Activated CD4-positive, alpha-beta T cell treated with anti-CD3 and anti-CD28 coated beads, Interleukin-2, amount 10 ng/mL, durations not matched to agents 7 days and 5 days (primary cell): Measurements from ENCODE around the gene GNA14. TPM values are rescaled to one million over a fixed set of nuclear protein-coding genes. Genes with fewer than 3 reads are reported as not detected.

Experiments used
- CTCF ChIA-PET: fragments of 350-600 bp; sonication (Branson Sonifier 250); formaldehyde crosslinking; loops from one replicate; lab custom pipeline; 2021; ENCODE audit warnings: antibody characterized with exemption; lab: Charles Lee
- POLR2A ChIA-PET: fragments of 350-600 bp; sonication (Branson Sonifier 250); formaldehyde crosslinking; loops from one replicate; lab custom pipeline; 2021; ENCODE audit warnings: antibody characterized with exemption; lab: Charles Lee
- DNase-seq: peaks from one replicate; pipeline ENCODE4 v3.0.0-alpha.2; 2020
- H3K27ac Mint-ChIP-seq: one replicate; pipeline ENCODE4 v1.8.0; 2021; ENCODE audit warnings: mild to moderate bottlenecking, moderate library complexity, mixed read lengths
- H3K27me3 Mint-ChIP-seq: one replicate; pipeline ENCODE4 v1.8.0; 2021; ENCODE audit warnings: mixed read lengths
- H3K36me3 Mint-ChIP-seq: one replicate; pipeline ENCODE4 v1.8.0; 2021; ENCODE audit warnings: low read depth, mixed read lengths
- H3K4me1 Mint-ChIP-seq: one replicate; pipeline ENCODE4 v1.8.0; 2021; ENCODE audit warnings: mixed read lengths
- H3K4me3 Mint-ChIP-seq: one replicate; pipeline ENCODE4 v1.8.0; 2021; ENCODE audit warnings: mild to moderate bottlenecking, moderate library complexity, mixed read lengths
- H3K9me3 Mint-ChIP-seq: one replicate; pipeline ENCODE4 v1.8.0; 2021; ENCODE audit warnings: mixed read lengths
- total RNA-seq, 2 experiments: library from RNA; stranded (reverse); gene quantifications; one replicate each; pipeline ENCODE4 v1.2.3, GENCODE V29; 2021

Gene GNA14
- total RNA-seq, 2 experiments from 2014 or later: not detected

- ChIA-PET CTCF (interaction anchor here (1.1 to 1.8 kb wide), 3 partner anchors 14 to 29 kb away, joined by 3 to 5 read pairs (median 3); no protein-coding TSS in a partner anchor), POLR2A (no interaction called here)
- H3K27ac Mint-ChIP-seq: no peak overlapping the region
Observed at GRCh38 chr9:77486463-77486862, 161.7 kb downstream of the GNA14 start.

GRCh38 chr9:77475641-77476473 is 172.3 kb downstream of the GNA14 start:
- POLR2A ChIA-PET: no interaction called here
- CTCF ChIA-PET: interaction anchor here (1.2 to 2.9 kb wide), 4 partner anchors 9 to 18 kb away, joined by 3 to 17 read pairs (median 4); no protein-coding TSS in a partner anchor
- H3K36me3 Mint-ChIP-seq: peaks cover 9% of the 10 kb centered on the region

More at GRCh38 chr9:77486463-77486862, 161.7 kb downstream of the GNA14 start:
- no peak for DNase-seq
- no peak overlapping the region for H3K4me3 Mint-ChIP-seq
- peaks cover 9% of the 10 kb centered on the region for H3K36me3 Mint-ChIP-seq
- H3K27me3 Mint-ChIP-seq: peaks cover 2% of the 10 kb centered on the region
- H3K9me3 Mint-ChIP-seq: peaks cover 10% of the 10 kb centered on the region
- peaks cover 17% of the 10 kb centered on the region for H3K4me1 Mint-ChIP-seq

GRCh38 chr9:77474936-77475335 is 173.2 kb downstream of the GNA14 start:
- ChIA-PET POLR2A (no interaction called here), CTCF (interaction anchor here (1.8 kb wide), 1 partner anchor 8 kb away, joined by 4 read pairs; no protein-coding TSS in a partner anchor)
- Mint-ChIP-seq H3K27ac (peak overlapping the region; percentile 94), H3K4me3 (no peak overlapping the region), H3K4me1 (peaks cover 38% of the 10 kb centered on the region), H3K27me3 (no peaks in the 10 kb centered on the region), H3K9me3 (peaks cover 8% of the 10 kb centered on the region), H3K36me3 (peaks cover 9% of the 10 kb centered on the region)
- DNase-seq: no peak

More at GRCh38 chr9:77475641-77476473, 172.3 kb downstream of the GNA14 start:
- Mint-ChIP-seq H3K4me1 (peaks cover 38% of the 10 kb centered on the region), H3K27ac (peak overlapping the region; percentile 94), H3K4me3 (peak overlapping the region; percentile 5), H3K27me3 (no peaks in the 10 kb centered on the region), H3K9me3 (peaks cover 8% of the 10 kb centered on the region)
- peak; percentile 67 for DNase-seq

GRCh38 chr9:77472646-77473045 is 175.5 kb downstream of the GNA14 start:
- Mint-ChIP-seq H3K27me3 (no peaks in the 10 kb centered on the region), H3K4me1 (peaks cover 35% of the 10 kb centered on the region), H3K36me3 (peaks cover 7% of the 10 kb centered on the region), H3K4me3 (no peak overlapping the region), H3K27ac (no peak overlapping the region), H3K9me3 (peaks cover 6% of the 10 kb centered on the region)
- CTCF ChIA-PET: no interaction called here
- DNase-seq: no peak
- POLR2A ChIA-PET: no interaction called here

GRCh38 chr9:77471572-77471971 is 176.6 kb downstream of the GNA14 start:
- Mint-ChIP-seq H3K4me1 (peaks cover 28% of the 10 kb centered on the region), H3K4me3 (no peak overlapping the region), H3K36me3 (peaks cover 3% of the 10 kb centered on the region), H3K9me3 (peaks cover 6% of the 10 kb centered on the region), H3K27ac (no peak overlapping the region), H3K27me3 (no peaks in the 10 kb centered on the region)
- DNase-seq: no peak
- CTCF ChIA-PET: interaction anchor here (1.3 to 1.5 kb wide), 2 partner anchors 14 to 16 kb away, joined by 4 to 5 read pairs; no protein-coding TSS in a partner anchor
- POLR2A ChIA-PET: no interaction called here

- CTCF ChIA-PET: interaction anchor here (1.3 kb wide), 1 partner anchor 32 kb away, joined by 3 read pairs; no protein-coding TSS in a partner anchor
- DNase-seq: no peak
- no peak overlapping the region for H3K4me3 Mint-ChIP-seq
- H3K9me3 Mint-ChIP-seq: peaks cover 3% of the 10 kb centered on the region
- H3K36me3 Mint-ChIP-seq: peaks cover under 1% of the 10 kb centered on the region
- POLR2A ChIA-PET: no interaction called here
- no peak overlapping the region for H3K27ac Mint-ChIP-seq
- H3K4me1 Mint-ChIP-seq: peaks cover 11% of the 10 kb centered on the region
- peaks cover 2% of the 10 kb centered on the region for H3K27me3 Mint-ChIP-seq
Observed at GRCh38 chr9:77469515-77470231, 178.4 kb downstream of the GNA14 start.

GRCh38 chr9:77464661-77465060 is 183.5 kb downstream of the GNA14 start:
- no peak for DNase-seq
- Mint-ChIP-seq H3K27me3 (peaks cover 2% of the 10 kb centered on the region), H3K36me3 (no peaks in the 10 kb centered on the region), H3K4me1 (peaks cover 6% of the 10 kb centered on the region), H3K9me3 (no peaks in the 10 kb centered on the region), H3K4me3 (no peak overlapping the region), H3K27ac (no peak overlapping the region)
- ChIA-PET CTCF (interaction anchor here (0.6 to 1.7 kb wide), 4 partner anchors 9 to 31 kb away, joined by 3 read pairs; no protein-coding TSS in a partner anchor), POLR2A (no interaction called here)

- Mint-ChIP-seq H3K36me3 (no peaks in the 10 kb centered on the region), H3K4me3 (no peak overlapping the region), H3K4me1 (peaks cover 7% of the 10 kb centered on the region), H3K9me3 (no peaks in the 10 kb centered on the region), H3K27ac (no peak overlapping the region), H3K27me3 (peaks cover 2% of the 10 kb centered on the region)
- ChIA-PET CTCF (interaction anchor here (0.8 to 1.2 kb wide), 2 partner anchors 8 to 10 kb away, joined by 3 read pairs; no protein-coding TSS in a partner anchor), POLR2A (no interaction called here)
- DNase-seq: no peak
Observed at GRCh38 chr9:77463151-77463550, 185.0 kb downstream of the GNA14 start.

- Mint-ChIP-seq H3K9me3 (no peaks in the 10 kb centered on the region), H3K27me3 (peaks cover 2% of the 10 kb centered on the region), H3K27ac (no peak overlapping the region), H3K36me3 (no peaks in the 10 kb centered on the region), H3K4me3 (no peak overlapping the region), H3K4me1 (peaks cover 15% of the 10 kb centered on the region)
- ChIA-PET CTCF (interaction anchor here (1.3 kb wide), 1 partner anchor 26 kb away, joined by 3 read pairs; no protein-coding TSS in a partner anchor), POLR2A (no interaction called here)
- no peak for DNase-seq
Observed at GRCh38 chr9:77462066-77462465, 186.1 kb downstream of the GNA14 start.

GRCh38 chr9:77460938-77461337 is 187.2 kb downstream of the GNA14 start:
- Mint-ChIP-seq H3K4me3 (no peak overlapping the region), H3K27ac (no peak overlapping the region), H3K9me3 (no peaks in the 10 kb centered on the region), H3K27me3 (no peaks in the 10 kb centered on the region), H3K36me3 (no peaks in the 10 kb centered on the region), H3K4me1 (peaks cover 11% of the 10 kb centered on the region)
- ChIA-PET CTCF (interaction anchor here (1.3 to 1.5 kb wide), 2 partner anchors 16 to 27 kb away, joined by 3 read pairs; no protein-coding TSS in a partner anchor), POLR2A (no interaction called here)
- no peak for DNase-seq

- Mint-ChIP-seq H3K36me3 (no peaks in the 10 kb centered on the region), H3K27ac (no peak overlapping the region), H3K4me3 (no peak overlapping the region), H3K4me1 (peaks cover 21% of the 10 kb centered on the region), H3K9me3 (no peaks in the 10 kb centered on the region), H3K27me3 (no peaks in the 10 kb centered on the region)
- POLR2A ChIA-PET: no interaction called here
- peak; percentile 75 for DNase-seq
- CTCF ChIA-PET: interaction anchor here (0.6 to 4.5 kb wide), 11 partner anchors 9 to 800 kb away, joined by 3 to 38 read pairs (median 7); no protein-coding TSS in a partner anchor
Observed at GRCh38 chr9:77457916-77458592, 190.1 kb downstream of the GNA14 start.
